CD14-positive monocyte (primary cell): ENCODE results near the gene PTPN2. TPM values are rescaled to one million over a fixed set of nuclear protein-coding genes. Genes with fewer than 3 reads are reported as not detected.
A peak's percentile ranks its signal among the peaks of the same experiment; 100 is the strongest.

Experiments
- DNase-seq, 3 donors: peaks; one replicate each; pipeline ENCODE4 v3.0.0-alpha.2; 2011 to 2022
- H2AFZ ChIP-seq: 2 replicates; pipeline ENCODE4 v1.6.0; 2012; ENCODE audit warnings: mild to moderate bottlenecking, low read depth, low read length, inconsistent platforms; ENCODE audit not compliant: insufficient read depth, poor library complexity, severe bottlenecking
- H3K27ac ChIP-seq, 2 donors: 1 replicate in 1 of 2; 2 replicates in 1 of 2; pipeline ENCODE4 v1.5.1; 2012 to 2013; ENCODE audit warnings: low read length in 2 of 2, control low read depth in 1 of 2, inconsistent platforms in 1 of 2, low read depth in 1 of 2, mild to moderate bottlenecking in 1 of 2
- H3K27me3 ChIP-seq, 2 donors: one replicate each; pipeline versions ENCODE4 v1.6.0 to v1.6.1; 2011 to 2013; ENCODE audit warnings: low read length in 2 of 2; ENCODE audit not compliant: control insufficient read depth in 2 of 2, insufficient read depth in 2 of 2
- H3K36me3 ChIP-seq, 2 donors: replicated peaks in 1 of 2; 1 replicate in 1 of 2; 2 replicates in 1 of 2; pipeline versions ENCODE4 v1.5.1 to v1.6.1; 2012 to 2013; ENCODE audit warnings: low read length in 2 of 2, control low read depth in 1 of 2, inconsistent platforms in 1 of 2, mild to moderate bottlenecking in 1 of 2; ENCODE audit not compliant: insufficient read depth in 2 of 2, control insufficient read depth in 1 of 2
- H3K4me1 ChIP-seq, 2 donors: 1 replicate in 1 of 2; 2 replicates in 1 of 2; pipeline versions ENCODE4 v1.5.1 to v1.6.1; 2012 to 2013; ENCODE audit warnings: low read length in 2 of 2, control low read depth in 1 of 2, inconsistent platforms in 1 of 2, mild to moderate bottlenecking in 1 of 2, moderate library complexity in 1 of 2; ENCODE audit not compliant: insufficient read depth in 2 of 2, control insufficient read depth in 1 of 2
- H3K4me2 ChIP-seq: replicated peaks from 2 replicates; pipeline ENCODE3; 2012; ENCODE audit warnings: low read length, moderate library complexity, mild to moderate bottlenecking; ENCODE audit not compliant: poor library complexity, severe bottlenecking; ENCODE audit errors: extremely low read depth
- H3K4me3 ChIP-seq, 3 experiments: fragments of 200-600 bp in 1 of 3; sonication (generic) in 1 of 3; replicated peaks in 1 of 3; 1 replicate in 2 of 3; 2 replicates in 1 of 3; pipeline ENCODE4 v1.5.1; 2011 to 2013; ENCODE audit warnings: low read length in 3 of 3, mild to moderate bottlenecking in 3 of 3, control low read depth in 2 of 3, low read depth in 2 of 3, inconsistent platforms in 1 of 3, moderate library complexity in 1 of 3
- H3K79me2 ChIP-seq: 2 replicates; pipeline ENCODE4 v1.6.0; 2012; ENCODE audit warnings: mild to moderate bottlenecking, control low read depth, inconsistent platforms, low read length, moderate library complexity; ENCODE audit not compliant: insufficient read depth
- H3K9ac ChIP-seq: 2 replicates; pipeline ENCODE4 v1.6.0; 2017; ENCODE audit warnings: low read length, mild to moderate bottlenecking; ENCODE audit not compliant: insufficient read depth, poor library complexity, severe bottlenecking
- H3K9me3 ChIP-seq, 2 donors: replicated peaks in 1 of 2; 1 replicate in 1 of 2; 2 replicates in 1 of 2; pipeline versions ENCODE4 v1.5.1 to v1.6.1; 2012 to 2013; ENCODE audit warnings: low read length in 2 of 2, control low read depth in 1 of 2; ENCODE audit not compliant: control insufficient read depth in 1 of 2, insufficient read depth in 1 of 2
- H4K20me1 ChIP-seq: 2 replicates; pipeline ENCODE4 v1.6.0; 2012; ENCODE audit warnings: mild to moderate bottlenecking, low read length, control low read depth, moderate library complexity; ENCODE audit not compliant: insufficient read depth
- H3K27ac Mint-ChIP-seq, 7 donors: one replicate each; pipeline ENCODE4 v1.8.0; 2020; ENCODE audit warnings: mild to moderate bottlenecking in 7 of 7, mixed read lengths in 7 of 7, moderate library complexity in 6 of 7, inconsistent platforms in 2 of 7
- H3K27me3 Mint-ChIP-seq, 3 donors: one replicate each; pipeline ENCODE4 v1.8.0; 2021 to 2022; ENCODE audit warnings: low read depth in 3 of 3, mild to moderate bottlenecking in 3 of 3, mixed read lengths in 3 of 3, moderate library complexity in 3 of 3, inconsistent platforms in 1 of 3
- H3K36me3 Mint-ChIP-seq, 2 donors: one replicate each; pipeline ENCODE4 v1.8.0; 2020; ENCODE audit warnings: mixed read lengths in 2 of 2, inconsistent platforms in 1 of 2, mild to moderate bottlenecking in 1 of 2
- H3K4me1 Mint-ChIP-seq: one replicate; pipeline ENCODE4 v1.8.0; 2020; ENCODE audit warnings: mild to moderate bottlenecking, mixed read lengths
- H3K4me3 Mint-ChIP-seq, 2 donors: one replicate each; pipeline ENCODE4 v1.8.0; 2020; ENCODE audit warnings: mild to moderate bottlenecking in 2 of 2, mixed read lengths in 2 of 2, moderate library complexity in 1 of 2
- H3K9me3 Mint-ChIP-seq, 7 donors: one replicate each; pipeline ENCODE4 v1.8.0; 2020 to 2022; ENCODE audit warnings: mixed read lengths in 7 of 7, mild to moderate bottlenecking in 6 of 7, moderate library complexity in 6 of 7, inconsistent platforms in 2 of 7
- CTCF ChIP-seq: fragments of 200-600 bp; IDR thresholded peaks from one replicate; pipeline ENCODE4 v1.8.0; 2022; ENCODE audit warnings: antibody characterized with exemption, mild to moderate bottlenecking
- WGBS: methylation state at CpG from one replicate; pipeline ENCODE4 v1.1.5; 2013; ENCODE audit warnings: missing lambda C conversion rate; ENCODE audit not compliant: insufficient coverage; 5-methylcytosine and 5-hydroxymethylcytosine counted together
- intact Hi-C, 2 donors: fragments of 100-400 bp; cut with micrococcal nuclease; formaldehyde crosslinking; loops; one replicate each; pipeline versions ENCODE4 v1.15.0 to v1.15.1; 2023
- polyA plus RNA-seq, 3 donors: library from polyadenylated mRNA; depleted of rRNA in 1 of 3; unstranded in 2 of 3; stranded (reverse) in 1 of 3; fragments of 300-500 nt in 2 of 3; fragments of >200 nt in 1 of 3; fragmentation: Illumina TruSeq in 2 of 3; gene quantifications; 1 replicate in 2 of 3; 2 replicates in 1 of 3; pipeline ENCODE4 v1.2.3, GENCODE V29; 2012 to 2021

The PTPN2 gene
- polyA plus RNA-seq, 3 donors: 55.6 to 108 (median 78.4) TPM

- 94% methylated on average over 2 of the region's 4 CpGs for WGBS
- Histone ChIP-seq H3K36me3 (peaks cover 59 to 95% of the 10 kb centered on the region in 2 donors), H3K4me2 (no peak overlapping the region), H3K9ac (no peak overlapping the region), H4K20me1 (no peaks in the 10 kb centered on the region), H3K4me1 (peaks cover 0 to 3% of the 10 kb centered on the region in 2 donors), H2AFZ (no peak overlapping the region), H3K27ac (peak overlapping the region in 1 of 2 donors; percentile 37), H3K79me2 (peaks cover 26% of the 10 kb centered on the region), H3K4me3 (no peak overlapping the region), H3K9me3 (peaks cover 4 to 13% of the 10 kb centered on the region in 2 donors), H3K27me3 (no peaks in the 10 kb centered on the region)
- peaks cover 76 to 90% of the 10 kb centered on the region in 2 donors for H3K36me3 Mint-ChIP-seq
- intact Hi-C loops: no loop called here
- H3K27ac Mint-ChIP-seq: no peak overlapping the region
- peaks cover 5 to 15% (median 14%) of the 10 kb centered on the region in 7 donors for H3K9me3 Mint-ChIP-seq
- no peaks in the 10 kb centered on the region for H3K27me3 Mint-ChIP-seq
- no peak for TF ChIP-seq CTCF
- peaks cover 2% of the 10 kb centered on the region for H3K4me1 Mint-ChIP-seq
- no peak overlapping the region for H3K4me3 Mint-ChIP-seq
- DNase-seq: no peak
Observed at GRCh38 chr18:12828116-12829051, 55.7 kb downstream of the PTPN2 start.

GRCh38 chr18:12827588-12827987 lies 56.4 kb downstream of the PTPN2 start:
- Mint-ChIP-seq H3K27me3 (no peaks in the 10 kb centered on the region), H3K4me3 (no peak overlapping the region), H3K27ac (no peak overlapping the region), H3K9me3 (peaks cover 5 to 15% (median 14%) of the 10 kb centered on the region in 7 donors), H3K4me1 (no peaks in the 10 kb centered on the region), H3K36me3 (peaks cover 73 to 88% of the 10 kb centered on the region in 2 donors)
- no peaks in the 10 kb centered on the region for H3K27me3 ChIP-seq
- H3K9ac ChIP-seq: no peak overlapping the region
- no peaks in the 10 kb centered on the region for H3K4me1 ChIP-seq
- H3K9me3 ChIP-seq: peaks cover 4 to 13% of the 10 kb centered on the region in 2 donors
- no peak overlapping the region for H3K27ac ChIP-seq
- H4K20me1 ChIP-seq: no peaks in the 10 kb centered on the region
- H2AFZ ChIP-seq: no peak overlapping the region
- DNase-seq: no peak
- no peak overlapping the region for H3K4me3 ChIP-seq
- peaks cover 66 to 95% of the 10 kb centered on the region in 2 donors for H3K36me3 ChIP-seq
- WGBS: no CpG with 5 or more reads among the region's 3 CpGs
- peaks cover 21% of the 10 kb centered on the region for H3K79me2 ChIP-seq
- intact Hi-C loops: no loop called here
- no peak for TF ChIP-seq CTCF
- no peak overlapping the region for H3K4me2 ChIP-seq
